Peyer's patch (tissue), 4 donors: ENCODE measurements around the gene CREB3L2. TPM values are rescaled to one million over a fixed set of nuclear protein-coding genes. Genes with fewer than 3 reads are reported as not detected.

Experiments used
- DNase-seq, 3 donors: peaks; one replicate each; pipeline ENCODE4 v3.0.0-alpha.2; 2017 to 2019
- H3K27ac ChIP-seq, 4 donors: fragments of 200-600 bp; sonication (generic); one replicate each; pipeline ENCODE4 v1.5.1; 2016 to 2019
- H3K27me3 ChIP-seq, 2 donors: fragments of 200-600 bp; sonication (generic); one replicate each; pipeline ENCODE4 v1.5.1; 2019
- H3K36me3 ChIP-seq, 3 donors: fragments of 200-600 bp; sonication (generic); one replicate each; pipeline ENCODE4 v1.5.1; 2016 to 2019
- H3K4me1 ChIP-seq, 4 donors: fragments of 200-600 bp; sonication (generic); one replicate each; pipeline ENCODE4 v1.5.1; 2016 to 2019
- H3K4me3 ChIP-seq, 4 donors: fragments of 200-600 bp; sonication (generic); 1 replicate in 3 of 4; 2 replicates in 1 of 4; pipeline ENCODE4 v1.5.1; 2016 to 2019; ENCODE audit warnings: mild to moderate bottlenecking in 1 of 4
- H3K9me3 ChIP-seq, 4 donors: fragments of 200-600 bp; sonication (generic); one replicate each; pipeline ENCODE4 v1.5.1; 2016 to 2019; ENCODE audit warnings: mild to moderate bottlenecking in 1 of 4
- CTCF ChIP-seq, 6 experiments: fragments of 450-650 bp in 4 of 6; fragments of 200-600 bp in 2 of 6; sonication (generic) in 1 of 6; IDR thresholded peaks; one replicate each; pipeline ENCODE4 v1.5.1; 2017 to 2019; ENCODE audit warnings: antibody characterized with exemption in 6 of 6, mild to moderate bottlenecking in 3 of 6, moderate library complexity in 1 of 6
- POLR2A ChIP-seq, 2 donors: fragments of 450-650 bp; IDR thresholded peaks; one replicate each; pipeline ENCODE4 v1.5.1; 2017; ENCODE audit warnings: antibody characterized with exemption in 2 of 2, mild to moderate bottlenecking in 2 of 2, moderate library complexity in 2 of 2
- total RNA-seq, 4 donors: library from RNA; depleted of rRNA; stranded (reverse); fragments of >200 nt; gene quantifications; one replicate each; pipeline ENCODE4 v1.1.0, GENCODE V29; 2016

Gene CREB3L2
- total RNA-seq, 4 donors from 2014 or later = 20.6 to 42.7 (median 33.6) TPM

GRCh38 chr7:137956591-137956990 lies 45.3 kb downstream of the CREB3L2 start:
- TF ChIP-seq CTCF (IDR thresholded peaks at IDR 0.05) (no peak), POLR2A (IDR thresholded peaks at IDR 0.05) (no peak)
- Histone ChIP-seq H3K27ac (peak overlapping the region in 2 of 4 donors; percentile 25 to 84), H3K36me3 (peaks cover 0 to 4% (median 0%) of the 10 kb centered on the region in 3 donors), H3K4me3 (no peak overlapping the region), H3K27me3 (no peaks in the 10 kb centered on the region), H3K9me3 (no peaks in the 10 kb centered on the region), H3K4me1 (peaks cover 0 to 35% (median 9%) of the 10 kb centered on the region in 4 donors)
- DNase-seq = no peak

- Histone ChIP-seq H3K9me3 (no peaks in the 10 kb centered on the region), H3K27ac (peak overlapping the region in 1 of 4 donors; percentile 84), H3K36me3 (peaks cover 0 to 4% (median 0%) of the 10 kb centered on the region in 3 donors), H3K4me1 (peaks cover 0 to 39% (median 9%) of the 10 kb centered on the region in 4 donors), H3K27me3 (no peaks in the 10 kb centered on the region), H3K4me3 (no peak overlapping the region)
- DNase-seq = no peak
- no peak for TF ChIP-seq POLR2A (IDR thresholded peaks at IDR 0.05)
- no peak for TF ChIP-seq CTCF (IDR thresholded peaks at IDR 0.05)
These were observed 45.7 kb downstream of the CREB3L2 start for GRCh38 chr7:137956183-137956582.

- H3K4me1 ChIP-seq = peaks cover 0 to 51% (median 9%) of the 10 kb centered on the region in 4 donors
- H3K9me3 ChIP-seq = no peaks in the 10 kb centered on the region
- no peak for DNase-seq
- no peak overlapping the region for H3K4me3 ChIP-seq
- H3K27me3 ChIP-seq = no peaks in the 10 kb centered on the region
- peaks cover 0 to 4% (median 0%) of the 10 kb centered on the region in 3 donors for H3K36me3 ChIP-seq
- TF ChIP-seq CTCF (IDR thresholded peaks at IDR 0.05) (no peak), POLR2A (IDR thresholded peaks at IDR 0.05) (peak in 1 of 2 donors; percentile 6)
- H3K27ac ChIP-seq = peak overlapping the region in 3 of 4 donors; percentile 19 to 84 (median 79)
These were observed 47.3 kb downstream of the CREB3L2 start for GRCh38 chr7:137954614-137955013.

- no peak for TF ChIP-seq CTCF (IDR thresholded peaks at IDR 0.05)
- H3K36me3 ChIP-seq = peaks cover 0 to 4% (median 0%) of the 10 kb centered on the region in 3 donors
- no peak for DNase-seq
- peaks cover 0 to 54% (median 9%) of the 10 kb centered on the region in 4 donors for H3K4me1 ChIP-seq
- no peaks in the 10 kb centered on the region for H3K27me3 ChIP-seq
- H3K4me3 ChIP-seq = no peak overlapping the region
- peak overlapping the region; percentile 19 to 84 (median 70) for H3K27ac ChIP-seq
- no peaks in the 10 kb centered on the region for H3K9me3 ChIP-seq
These were observed 48.0 kb downstream of the CREB3L2 start for GRCh38 chr7:137953665-137954470.

- Histone ChIP-seq H3K9me3 (no peaks in the 10 kb centered on the region), H3K4me3 (no peak overlapping the region), H3K4me1 (peaks cover 0 to 61% (median 9%) of the 10 kb centered on the region in 4 donors), H3K27ac (peak overlapping the region; percentile 21 to 84 (median 70)), H3K36me3 (no peaks in the 10 kb centered on the region), H3K27me3 (no peaks in the 10 kb centered on the region)
- TF ChIP-seq CTCF (IDR thresholded peaks at IDR 0.05) = no peak
- no peak for TF ChIP-seq POLR2A (IDR thresholded peaks at IDR 0.05)
- DNase-seq = no peak
These were observed 48.7 kb downstream of the CREB3L2 start for GRCh38 chr7:137953043-137953664.
